NCI-H2107 treated with DMSO at 0.1 percent for 48 hours (cell line): ENCODE data around the gene PLPPR5.

Experiments used
- DNase-seq: peaks from one replicate; lab custom pipeline; 2025; ENCODE audit not compliant: unreplicated experiment; lab: John Stamatoyannopoulos, UW

The PLPPR5 gene

GRCh38 chr1:98969798-98970490 lies 34.7 kb downstream of the PLPPR5 start:
- no peak for DNase-seq

- no peak for DNase-seq
Observed at GRCh38 chr1:98967122-98967521, 37.5 kb downstream of the PLPPR5 start.

- DNase-seq = no peak
Observed at GRCh38 chr1:98965394-98965793, 39.3 kb downstream of the PLPPR5 start.

- DNase-seq = no peak
Observed at GRCh38 chr1:98964198-98964597, 40.5 kb downstream of the PLPPR5 start.

- no peak for DNase-seq
Observed at GRCh38 chr1:98963064-98963758, 41.5 kb downstream of the PLPPR5 start.

GRCh38 chr1:98962156-98962555 lies 42.5 kb downstream of the PLPPR5 start:
- no peak for DNase-seq

- DNase-seq = no peak
Observed at GRCh38 chr1:98949621-98950020, 55.0 kb downstream of the PLPPR5 start.

- no peak for DNase-seq
Observed at GRCh38 chr1:98949166-98949565, 55.5 kb downstream of the PLPPR5 start.

- no peak for DNase-seq
Observed at GRCh38 chr1:98947071-98947470, 57.6 kb downstream of the PLPPR5 start.

- no peak for DNase-seq
Observed at GRCh38 chr1:98940722-98941079, 64.0 kb downstream of the PLPPR5 start.

GRCh38 chr1:98940069-98940721 lies 64.5 kb downstream of the PLPPR5 start:
- no peak for DNase-seq

- DNase-seq = no peak
Observed at GRCh38 chr1:98939471-98939870, 65.2 kb downstream of the PLPPR5 start.

- no peak for DNase-seq
Observed at GRCh38 chr1:98937347-98937746, 67.3 kb downstream of the PLPPR5 start.

GRCh38 chr1:98932184-98932583 lies 72.5 kb downstream of the PLPPR5 start:
- no peak for DNase-seq

GRCh38 chr1:98931128-98931835 lies 73.4 kb downstream of the PLPPR5 start:
- DNase-seq = no peak

- no peak for DNase-seq
Observed at GRCh38 chr1:98929437-98929836, 75.2 kb downstream of the PLPPR5 start.

GRCh38 chr1:98926597-98926996 lies 78.1 kb downstream of the PLPPR5 start:
- DNase-seq = no peak

GRCh38 chr1:98924977-98925376 lies 79.7 kb downstream of the PLPPR5 start:
- no peak for DNase-seq

- no peak for DNase-seq
Observed at GRCh38 chr1:98923667-98924066, 81.0 kb downstream of the PLPPR5 start.

GRCh38 chr1:98921817-98922216 lies 82.8 kb downstream of the PLPPR5 start:
- no peak for DNase-seq

GRCh38 chr1:98920441-98921110 lies 84.1 kb downstream of the PLPPR5 start:
- DNase-seq = no peak
